NCI-H226 (cell line): Measurements from ENCODE around the gene FAAP24.
"Not testable (repeated sequence)": the region's sequence is repeated elsewhere in the genome, so short reads cannot be mapped to it uniquely, and the experiment has no call there.

Experiments
- DNase-seq: peaks from one replicate; pipeline ENCODE4 v3.0.0-alpha.2; 2015

The FAAP24 gene

DNA sequence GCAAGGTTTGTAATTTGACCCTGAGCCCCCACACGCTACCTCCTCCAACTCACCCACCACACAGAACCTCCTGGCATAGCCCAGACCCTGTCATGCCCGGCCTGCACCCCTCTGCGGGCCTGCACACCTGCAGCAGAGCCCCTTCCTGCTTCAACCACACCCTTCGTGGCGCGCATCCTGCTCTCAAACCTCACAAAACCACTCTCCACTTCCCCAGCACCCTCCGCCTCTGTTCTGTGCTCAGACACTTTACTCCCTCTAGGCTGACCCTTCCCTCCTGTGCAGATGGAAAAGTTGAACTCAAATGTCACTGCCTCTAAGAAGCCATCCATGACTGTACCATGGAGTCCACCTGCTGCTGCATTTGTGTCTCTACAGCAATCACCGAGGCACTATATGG, 28.5 kb downstream of the FAAP24 start:
- DNase-seq, result no peak

DNA sequence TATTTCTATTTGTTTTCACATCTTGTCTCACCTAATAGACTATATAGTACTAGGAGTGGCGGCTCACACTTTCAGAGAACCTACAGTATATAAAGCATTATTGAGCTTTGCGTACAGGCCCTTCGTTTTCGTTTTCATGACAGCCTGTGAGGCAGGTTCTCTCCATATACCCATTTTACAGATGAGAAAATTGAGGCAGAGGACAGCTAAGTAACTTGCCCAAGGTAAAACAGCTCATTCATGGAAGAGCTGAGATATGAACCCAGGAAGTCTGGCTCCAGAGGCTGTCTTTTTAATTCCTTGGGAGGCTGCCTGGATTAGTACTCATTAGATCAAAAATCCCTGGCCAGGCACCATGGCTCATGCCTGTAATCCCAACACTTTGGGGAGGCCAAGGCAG, 28.9 kb downstream of the FAAP24 start:
- no peak for DNase-seq

DNA sequence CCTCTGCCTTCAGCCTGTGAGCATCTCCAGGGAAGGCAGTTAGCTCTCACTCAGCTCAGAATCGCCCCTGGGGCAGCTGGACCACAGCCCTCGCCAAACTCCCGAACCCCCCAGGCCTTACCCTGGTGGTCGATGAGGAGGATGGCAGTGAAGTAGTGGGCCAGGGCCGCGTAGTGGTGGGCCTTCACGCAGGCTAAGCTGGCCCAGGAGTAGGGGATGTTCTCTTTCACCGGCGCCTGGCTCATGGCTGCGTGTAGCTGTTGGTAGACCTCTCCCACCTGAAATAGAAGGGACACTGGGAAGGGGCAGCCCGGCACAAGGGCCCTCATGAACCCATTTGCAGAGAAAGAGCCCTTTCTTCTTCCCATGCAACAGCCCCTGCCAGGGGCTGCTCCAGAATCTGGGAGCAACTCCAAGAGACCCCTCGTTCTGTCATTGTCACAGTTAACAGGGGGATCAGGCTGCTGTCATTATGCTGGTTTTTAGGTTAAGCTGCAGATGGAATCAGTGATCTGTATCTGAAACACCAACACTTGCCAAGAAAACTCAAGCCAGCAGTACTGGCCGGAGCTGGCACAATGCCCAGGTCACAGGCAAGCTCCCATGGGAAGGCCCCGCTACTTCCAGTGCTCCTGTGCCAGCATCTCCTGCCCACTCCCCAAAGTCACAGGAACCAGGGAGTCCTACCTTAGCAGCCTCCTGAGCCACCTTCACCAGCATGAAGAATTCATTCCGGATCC, 30.3 kb downstream of the FAAP24 start:
- not testable (repeated sequence) for DNase-seq

DNA sequence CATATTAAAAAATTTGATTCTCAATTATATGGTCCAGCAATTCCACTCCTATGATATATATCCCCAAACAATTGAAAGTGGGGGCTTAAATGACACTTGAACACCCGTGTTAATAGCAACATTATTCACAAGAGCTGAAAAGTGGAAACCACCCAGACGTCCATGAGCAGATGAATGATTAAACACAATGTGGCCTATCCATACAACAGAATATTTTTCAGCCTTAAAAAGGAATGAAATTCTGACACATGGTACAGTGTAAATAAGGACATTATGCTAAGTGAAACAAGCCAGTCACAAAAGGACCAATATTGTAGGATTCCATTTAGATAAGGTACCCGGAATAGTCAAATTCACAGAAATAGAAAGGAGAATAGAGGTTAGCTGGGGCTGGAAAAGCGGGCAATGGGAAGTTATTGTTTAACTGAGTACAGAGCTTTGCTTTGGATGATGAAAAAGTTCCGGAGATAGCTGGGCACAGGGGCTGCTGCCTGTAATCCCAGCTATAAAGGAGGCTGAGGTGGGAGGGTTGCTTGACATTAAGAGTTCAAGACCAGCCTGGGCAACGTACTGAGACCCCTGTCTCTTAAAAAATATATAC, 31.5 kb downstream of the FAAP24 start:
- DNase-seq, result not testable (repeated sequence)

DNA sequence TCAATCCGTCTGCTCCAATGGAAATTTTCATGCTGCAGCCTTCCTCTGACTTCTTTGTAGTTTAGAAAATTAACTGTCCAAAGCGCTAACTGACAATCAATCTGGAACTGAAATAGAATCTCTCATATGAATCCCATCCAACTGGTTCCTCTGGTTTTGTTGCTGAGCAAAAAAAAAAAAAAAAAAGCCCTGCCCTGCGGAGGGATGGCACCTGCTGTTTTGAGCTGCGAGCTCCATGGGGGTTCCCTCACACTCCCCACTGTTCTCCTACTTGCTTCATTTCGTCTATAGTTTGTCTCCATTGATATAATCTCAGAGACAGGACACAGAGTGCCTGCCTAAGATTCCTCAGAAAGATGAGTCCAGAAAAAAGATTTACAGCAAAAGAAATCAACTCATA, 33.4 kb downstream of the FAAP24 start:
- no peak for DNase-seq

DNA sequence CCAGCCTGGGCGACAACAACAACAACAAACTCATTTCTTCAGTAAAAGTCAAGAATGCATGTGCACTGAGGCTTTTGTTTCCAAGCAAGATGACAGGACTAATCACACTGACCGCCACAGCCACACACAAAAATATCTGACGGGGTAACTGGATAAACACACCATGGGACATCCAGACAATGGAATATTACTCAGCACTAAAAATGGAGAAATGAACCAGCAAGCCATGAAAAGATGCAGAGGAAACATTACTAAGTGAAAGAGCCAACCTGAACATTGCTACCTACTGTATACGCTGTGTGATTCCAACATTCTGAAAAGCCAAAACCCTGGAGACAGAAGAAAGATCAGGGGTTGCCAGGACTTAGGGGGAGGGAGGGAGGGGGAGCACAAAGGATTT, 36.7 kb downstream of the FAAP24 start:
- DNase-seq, result no peak

DNA sequence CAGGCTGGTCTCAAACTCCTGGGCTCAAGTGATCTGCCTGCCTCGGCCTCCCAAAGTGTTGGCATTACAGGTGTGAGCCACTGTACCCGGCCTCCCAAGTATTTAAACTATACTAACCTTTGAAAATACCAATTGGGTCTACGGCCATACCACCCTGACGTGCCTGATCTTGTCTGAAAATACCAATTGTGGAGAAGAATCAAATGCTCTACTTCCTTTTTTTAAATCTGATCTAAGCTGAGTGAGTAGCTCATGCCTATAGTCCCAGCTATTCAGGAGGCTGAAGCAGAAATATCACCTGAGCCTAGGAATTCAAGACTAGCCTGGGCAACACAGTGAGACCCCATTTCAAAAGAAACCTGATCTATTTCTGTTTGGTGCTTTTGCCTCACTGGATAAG, 38.8 kb downstream of the FAAP24 start:
- not testable (repeated sequence) for DNase-seq

DNA sequence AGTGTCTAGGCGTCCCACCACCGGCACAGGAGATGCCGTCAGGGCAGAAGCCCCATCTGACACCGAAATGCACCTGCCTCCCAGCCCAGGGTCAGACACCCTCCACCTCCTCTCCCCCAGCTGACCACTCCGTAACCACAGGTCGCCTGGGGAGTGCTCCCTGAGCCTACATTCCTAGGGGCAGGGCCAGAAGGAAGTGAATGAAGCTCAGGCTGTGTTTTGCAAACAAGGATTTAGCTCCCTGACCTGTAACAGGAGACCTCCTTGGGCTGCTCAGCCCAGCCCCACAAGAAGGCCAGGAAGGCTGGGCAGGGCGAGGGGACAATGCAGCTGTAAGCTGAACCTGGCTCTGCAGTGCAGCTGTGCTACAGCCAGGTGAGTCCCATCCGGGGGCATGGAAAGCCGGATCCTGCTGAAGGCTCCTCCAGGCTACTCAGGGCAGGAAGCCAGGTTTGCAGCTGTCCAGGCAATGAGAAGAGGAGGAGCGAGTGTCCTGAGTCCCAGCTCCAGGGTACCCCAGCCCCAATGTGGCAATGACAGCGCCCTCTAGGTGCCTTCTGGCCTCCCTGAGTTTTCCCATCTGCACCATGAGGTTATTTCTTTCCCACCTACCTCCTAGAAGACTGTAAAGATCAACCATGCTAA, 50.6 kb downstream of the FAAP24 start:
- DNase-seq, result no peak

DNA sequence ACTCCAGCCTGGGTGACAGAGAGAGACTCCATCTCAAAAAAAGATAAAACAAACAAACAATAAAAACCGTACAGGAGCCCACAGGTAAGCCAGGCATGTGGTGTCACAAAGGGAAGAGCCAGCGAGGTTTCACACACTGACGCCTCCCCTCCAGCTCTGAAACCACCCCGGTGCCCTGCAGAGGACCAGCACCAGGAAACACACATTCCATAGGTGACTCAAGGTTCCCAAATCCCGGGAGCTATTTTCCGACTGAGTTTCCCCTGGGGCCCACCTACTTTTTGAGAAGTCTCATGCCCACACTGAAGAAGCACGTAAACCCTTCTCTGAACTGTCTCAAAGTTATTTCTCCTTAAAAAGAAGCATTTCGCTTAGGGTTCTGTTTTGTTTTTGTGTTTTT, 52.4 kb downstream of the FAAP24 start:
- DNase-seq, result no peak

DNA sequence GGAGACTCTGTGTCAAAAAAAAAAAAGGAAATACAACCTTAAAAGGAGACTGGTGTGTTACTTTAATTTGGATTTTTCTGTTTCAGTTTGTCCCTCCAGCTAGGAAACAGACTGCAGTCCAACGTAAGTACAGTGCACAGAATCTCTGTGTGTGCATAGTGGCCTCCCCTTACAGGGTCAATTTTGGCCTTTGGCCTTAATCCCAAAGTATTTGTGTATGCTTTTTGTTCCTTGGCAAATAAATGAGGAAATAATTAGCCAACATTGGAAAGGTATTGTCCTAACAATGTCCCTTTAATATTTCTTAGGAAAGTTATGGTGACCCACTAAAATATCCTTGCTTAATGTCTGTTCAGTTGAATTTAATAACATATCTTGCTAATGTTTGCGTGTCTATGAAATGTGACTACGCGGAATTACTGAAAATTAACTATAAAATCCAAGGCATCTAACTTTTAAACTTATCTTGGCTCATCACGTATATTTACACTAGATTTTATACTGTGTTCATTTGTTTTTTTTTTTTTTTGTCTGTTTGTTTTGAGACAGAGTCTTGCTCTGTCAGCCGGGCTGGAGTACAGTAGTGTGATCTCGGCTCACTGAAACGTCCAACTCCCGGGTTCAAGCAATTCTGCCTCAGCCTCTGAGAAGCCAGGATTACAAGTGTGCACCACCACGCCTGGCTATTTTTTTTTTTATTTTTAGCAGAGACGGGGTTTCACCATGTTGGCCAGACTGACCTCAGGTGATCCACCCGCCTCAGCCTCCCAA, 53.6 kb downstream of the FAAP24 start:
- DNase-seq, result not testable (repeated sequence)

DNA sequence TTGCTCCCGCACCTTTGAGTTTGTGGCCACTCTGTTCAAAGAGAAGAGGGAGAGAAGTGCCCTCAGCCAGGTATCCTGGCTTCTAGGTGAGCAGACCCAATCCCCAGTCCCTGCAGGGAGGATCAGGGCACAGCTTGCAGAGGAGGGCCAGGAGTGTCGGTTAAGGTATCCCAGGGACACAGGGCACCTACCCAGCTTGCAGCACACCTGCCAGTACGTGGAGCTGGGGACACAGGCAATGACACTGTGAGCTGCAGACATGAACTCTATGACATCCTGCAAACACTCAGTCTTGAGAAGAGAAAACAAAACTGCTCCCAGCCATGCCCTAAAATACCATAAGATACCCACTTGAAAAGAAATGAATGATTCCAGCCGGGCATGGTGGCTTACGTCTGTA, 54.6 kb downstream of the FAAP24 start:
- DNase-seq, result not testable (repeated sequence)
